NCI-H446 treated with DMSO at 0.1 percent for 48 hours (cell line): ENCODE data around the gene SH3BP4.
A peak's percentile ranks its signal among the peaks of the same experiment; 100 is the strongest.
"Not testable (repeated sequence)": the region's sequence is repeated elsewhere in the genome, so short reads cannot be mapped to it uniquely, and the experiment has no call there.

Experiments used
- DNase-seq: peaks from one replicate; lab custom pipeline; 2025; lab: John Stamatoyannopoulos, UW

The SH3BP4 gene

DNA sequence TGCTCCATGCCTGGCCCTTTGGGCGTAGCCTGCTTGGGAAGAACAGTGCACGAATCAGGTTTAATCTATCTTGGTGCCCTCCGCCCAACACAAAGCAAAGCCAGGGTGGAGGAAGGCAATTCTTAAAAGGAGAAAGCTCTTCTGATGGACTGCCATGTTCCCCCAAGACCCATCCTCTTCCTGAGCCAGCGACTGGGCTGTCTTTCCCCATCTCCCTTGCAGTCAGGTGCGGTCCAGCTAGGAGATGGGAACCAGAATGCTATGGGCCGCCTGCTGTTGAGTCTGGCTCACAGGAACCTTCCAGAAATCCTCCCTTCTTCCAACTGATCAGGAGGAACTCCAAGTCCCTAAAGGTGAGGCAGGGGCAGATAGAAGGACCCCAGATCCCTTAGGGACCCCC, 105.0 kb downstream of the SH3BP4 start:
- no peak for DNase-seq

DNA sequence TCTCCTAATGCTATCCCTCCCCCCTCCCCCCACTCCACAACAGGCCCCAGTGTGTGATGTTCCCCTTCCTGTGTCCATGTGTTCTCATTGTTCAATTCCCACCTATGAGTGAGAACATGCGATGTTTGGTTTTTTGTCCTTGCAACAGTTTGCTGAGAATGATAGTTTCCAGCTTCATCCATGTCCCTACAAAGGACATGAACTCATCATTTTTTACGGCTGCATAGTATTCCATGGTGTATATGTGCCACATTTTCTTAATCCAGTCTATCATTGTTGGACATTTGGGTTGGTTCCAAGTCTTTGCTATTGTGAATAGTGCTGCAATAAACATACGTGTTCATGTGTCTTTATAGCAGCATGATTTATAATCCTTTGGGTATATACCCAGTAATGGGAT, 105.8 kb downstream of the SH3BP4 start:
- not testable (repeated sequence) for DNase-seq

- DNase-seq: no peak
These were observed 107.3 kb downstream of the SH3BP4 start for GRCh38 chr2:235059161-235059560.

GRCh38 chr2:235061656-235062055, 109.8 kb downstream of the SH3BP4 start:
- no peak for DNase-seq

DNA sequence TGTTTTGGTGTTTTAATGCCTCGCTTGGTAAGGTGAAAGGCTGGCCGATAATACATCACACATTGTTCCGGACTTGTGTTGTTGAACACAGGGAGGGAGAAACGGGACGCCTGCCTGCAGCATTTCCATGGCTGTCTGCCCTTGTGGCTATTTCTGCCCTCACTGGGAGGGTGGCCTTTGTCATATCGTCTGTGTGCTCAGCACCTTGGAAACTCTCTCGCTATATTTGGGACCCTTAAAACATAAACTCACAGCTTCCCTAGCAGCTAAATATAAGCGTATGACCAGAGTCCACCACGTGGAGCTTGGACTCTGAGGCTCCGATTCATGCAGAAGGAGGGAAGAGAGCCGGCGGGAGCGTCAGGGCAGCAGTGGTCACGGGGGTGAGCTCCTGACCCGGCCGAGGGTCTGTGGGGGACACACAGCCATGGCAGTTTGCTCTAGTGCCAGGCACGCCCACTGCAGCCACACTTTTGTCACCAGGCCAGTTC, 111.7 kb downstream of the SH3BP4 start:
- DNase-seq: no peak

- no peak for DNase-seq
These were observed 113.2 kb downstream of the SH3BP4 start for GRCh38 chr2:235064976-235065375.

DNA sequence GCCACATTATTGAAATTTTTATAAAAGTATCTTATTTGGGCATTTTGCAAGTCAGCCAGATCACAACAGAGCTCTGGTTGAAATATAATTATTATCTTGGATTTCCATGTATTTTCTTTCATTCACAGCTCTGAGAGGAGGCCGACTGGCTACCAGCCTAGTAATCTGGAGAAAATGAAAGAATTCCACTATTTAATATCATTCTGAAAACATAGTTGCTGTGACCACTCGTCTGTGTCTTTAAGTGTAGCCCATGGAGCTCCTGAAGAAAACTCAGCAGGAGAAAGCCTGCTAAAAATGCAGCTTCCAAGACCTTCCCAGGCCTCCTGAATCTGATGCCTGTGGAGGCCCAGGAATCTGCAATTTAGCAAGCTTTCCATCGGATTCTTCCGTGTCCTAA, 114.7 kb downstream of the SH3BP4 start:
- no peak for DNase-seq

- DNase-seq: peak; percentile 21
These were observed 115.1 kb downstream of the SH3BP4 start for GRCh38 chr2:235066895-235067294.

DNA sequence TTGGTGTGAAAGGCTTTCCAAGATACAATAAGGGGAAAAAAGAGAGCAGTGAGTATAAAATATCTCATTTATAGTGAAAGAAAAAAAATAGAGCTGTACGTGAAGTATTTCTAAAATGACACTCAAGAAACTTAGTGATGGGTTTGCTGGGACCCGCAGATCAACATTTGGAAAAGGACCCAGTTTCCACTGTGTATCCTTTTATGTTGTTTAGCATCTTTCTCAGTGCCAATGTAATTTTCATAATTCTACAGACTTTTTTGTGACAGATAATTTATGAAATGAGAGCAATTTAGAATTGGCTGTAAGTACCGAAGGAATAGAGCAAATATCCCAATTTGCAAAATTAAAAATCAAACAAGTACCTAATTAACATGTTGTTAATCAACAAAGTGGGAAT, 116.9 kb downstream of the SH3BP4 start:
- no peak for DNase-seq

DNA sequence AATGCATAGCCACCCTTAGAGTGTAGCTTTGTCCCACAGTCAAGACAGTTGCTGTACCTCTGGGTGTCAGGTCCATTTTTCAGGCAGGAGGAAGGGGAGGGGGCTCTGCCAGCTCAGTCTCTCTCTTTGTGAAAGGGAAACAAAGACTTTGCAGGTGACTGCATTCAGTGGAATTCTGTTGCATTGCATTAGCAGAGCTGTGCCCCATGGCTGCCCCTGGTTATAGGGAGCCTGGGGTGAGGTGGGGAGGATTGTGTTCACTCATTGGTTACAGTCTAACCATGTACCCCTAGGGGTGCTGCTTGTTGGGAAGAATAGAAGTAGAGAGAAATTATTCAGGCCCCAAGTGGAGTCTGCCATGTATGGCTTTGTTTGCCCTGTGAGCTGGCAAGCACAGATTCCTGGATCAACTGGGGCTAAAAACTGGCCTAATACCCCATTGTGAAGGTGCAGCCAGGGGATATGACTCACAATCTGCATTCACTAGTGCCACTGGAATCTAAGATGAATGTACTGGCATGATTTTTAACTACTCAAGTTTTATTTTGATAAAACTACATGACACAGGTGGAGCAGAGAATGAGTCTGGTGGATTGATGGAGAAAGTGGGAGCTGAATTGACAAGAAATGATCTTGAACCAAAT, 118.4 kb downstream of the SH3BP4 start:
- no peak for DNase-seq

- DNase-seq: no peak
These were observed 122.1 kb downstream of the SH3BP4 start for GRCh38 chr2:235073868-235074413.

GRCh38 chr2:235077046-235077445, 125.2 kb downstream of the SH3BP4 start:
- no peak for DNase-seq

DNA sequence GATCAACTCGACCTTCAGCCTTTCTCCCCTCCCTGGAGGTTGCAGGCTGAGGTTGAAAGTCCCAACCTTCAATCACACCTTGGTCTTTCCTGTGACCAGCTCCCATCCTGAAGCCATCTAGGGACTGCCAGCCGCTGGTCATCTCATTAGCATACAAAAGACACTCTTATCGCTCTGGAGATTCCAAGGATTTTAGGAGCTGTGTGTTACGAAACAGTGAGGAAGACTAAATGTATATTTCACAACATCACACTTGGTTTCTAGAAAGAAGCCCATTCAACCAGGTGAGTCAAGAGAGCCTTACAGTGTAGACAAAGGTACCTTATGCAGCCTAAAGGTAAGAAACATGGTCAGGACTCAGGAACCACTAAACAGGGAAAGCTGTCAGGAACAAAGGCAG, 126.4 kb downstream of the SH3BP4 start:
- DNase-seq: no peak

GRCh38 chr2:235078914-235079472, 127.2 kb downstream of the SH3BP4 start:
- no peak for DNase-seq

- no peak for DNase-seq
These were observed 128.3 kb downstream of the SH3BP4 start for GRCh38 chr2:235080101-235080500.

DNA sequence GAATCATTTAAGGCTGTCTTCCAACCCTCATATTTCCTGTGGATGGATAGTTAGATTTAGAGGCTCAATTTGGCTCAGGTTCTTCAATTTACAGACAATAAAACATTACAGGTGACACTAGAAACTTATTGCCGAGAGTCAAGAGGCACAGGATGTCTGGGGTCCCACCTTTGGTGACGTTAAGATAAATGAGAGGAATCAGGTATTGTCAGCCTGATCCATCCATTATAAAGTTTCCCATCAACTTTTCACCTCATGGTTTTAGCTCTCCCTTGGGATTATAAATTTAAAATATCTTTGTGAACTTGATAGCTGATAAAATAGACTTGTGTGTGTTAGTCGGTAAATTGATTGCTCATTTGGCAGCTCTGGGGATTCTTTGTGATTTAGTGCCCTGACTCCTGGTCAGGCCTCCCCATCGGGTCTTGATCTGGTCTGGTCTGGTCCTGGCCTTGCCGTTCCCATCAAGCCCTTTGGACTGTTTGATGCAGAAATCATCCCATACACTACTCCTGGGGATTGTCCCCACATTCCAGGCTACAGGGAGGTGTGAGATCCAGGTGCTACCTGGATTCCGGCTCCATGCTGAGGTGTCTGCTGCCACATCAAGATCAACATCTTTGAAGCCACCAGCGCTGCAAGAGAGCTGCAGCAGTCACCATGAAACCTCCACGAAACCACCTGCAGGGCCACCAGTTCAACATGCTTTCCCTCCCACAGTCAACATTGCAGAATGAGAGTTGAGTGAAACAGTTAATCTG, 130.9 kb downstream of the SH3BP4 start:
- DNase-seq: no peak

GRCh38 chr2:235083822-235084221, 132.0 kb downstream of the SH3BP4 start:
- DNase-seq: no peak

GRCh38 chr2:235084424-235084823, 132.6 kb downstream of the SH3BP4 start:
- DNase-seq: no peak

GRCh38 chr2:235085476-235085875, 133.7 kb downstream of the SH3BP4 start:
- DNase-seq: no peak

GRCh38 chr2:235086481-235087184, 134.8 kb downstream of the SH3BP4 start:
- DNase-seq: no peak

DNA sequence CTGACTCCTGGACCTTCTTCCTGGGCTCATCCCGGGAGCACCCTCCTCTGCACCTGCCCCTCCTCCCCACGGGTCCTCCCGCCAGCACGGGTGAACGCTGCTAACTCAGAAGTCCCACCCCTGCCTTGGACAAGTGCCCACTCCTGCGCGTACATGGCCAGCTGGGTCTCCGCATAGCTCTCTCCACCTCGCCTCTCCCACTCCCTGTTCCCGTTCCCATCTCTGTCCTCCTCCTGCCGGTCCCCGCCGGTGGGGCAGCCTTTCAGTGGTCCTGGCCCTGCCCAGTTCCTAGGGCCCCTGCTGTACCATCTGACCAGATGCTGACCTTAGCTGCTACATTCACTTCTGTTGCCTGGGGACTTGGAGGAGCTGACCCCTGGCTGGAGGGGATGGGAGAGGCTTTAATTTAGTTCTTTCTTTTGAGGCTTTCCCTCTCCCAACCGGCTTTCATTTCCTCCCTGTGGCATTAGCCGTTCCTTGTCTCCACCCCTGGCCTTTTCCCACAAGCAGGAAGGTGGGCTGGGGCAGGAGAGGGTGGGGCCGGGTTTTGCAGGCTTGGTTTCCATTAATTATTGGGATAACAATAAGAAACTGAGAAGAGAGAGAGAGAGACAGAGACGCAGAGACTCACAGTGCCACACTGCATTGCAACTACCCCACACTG, 136.1 kb downstream of the SH3BP4 start:
- DNase-seq: no peak

- DNase-seq: no peak
These were observed 136.7 kb downstream of the SH3BP4 start for GRCh38 chr2:235088496-235088921.
